NCI-H2029 treated with DMSO at 0.1 percent for 48 hours (cell line): ENCODE measurements around the gene THAP3.

Experiments used
- DNase-seq: peaks from one replicate; lab custom pipeline; 2025; lab: John Stamatoyannopoulos, UW

THAP3 gene

GRCh38 chr1:6674771-6675170, 50.1 kb downstream of the THAP3 start:
- DNase-seq, result no peak

GRCh38 chr1:6675941-6676340, 51.3 kb downstream of the THAP3 start:
- DNase-seq, result no peak
